ENCODE data around the gene FAM222B. TPM values are rescaled to one million over a fixed set of nuclear protein-coding genes. Genes with fewer than 3 reads are reported as not detected.
A peak's percentile ranks its signal among the peaks of the same experiment; 100 is the strongest.

The FAM222B gene
- total and polyA plus RNA-seq, 2 donors (not counting 1 experiment from before 2014, with no cell fraction given) = 10.8 to 23.1 TPM

DNA sequence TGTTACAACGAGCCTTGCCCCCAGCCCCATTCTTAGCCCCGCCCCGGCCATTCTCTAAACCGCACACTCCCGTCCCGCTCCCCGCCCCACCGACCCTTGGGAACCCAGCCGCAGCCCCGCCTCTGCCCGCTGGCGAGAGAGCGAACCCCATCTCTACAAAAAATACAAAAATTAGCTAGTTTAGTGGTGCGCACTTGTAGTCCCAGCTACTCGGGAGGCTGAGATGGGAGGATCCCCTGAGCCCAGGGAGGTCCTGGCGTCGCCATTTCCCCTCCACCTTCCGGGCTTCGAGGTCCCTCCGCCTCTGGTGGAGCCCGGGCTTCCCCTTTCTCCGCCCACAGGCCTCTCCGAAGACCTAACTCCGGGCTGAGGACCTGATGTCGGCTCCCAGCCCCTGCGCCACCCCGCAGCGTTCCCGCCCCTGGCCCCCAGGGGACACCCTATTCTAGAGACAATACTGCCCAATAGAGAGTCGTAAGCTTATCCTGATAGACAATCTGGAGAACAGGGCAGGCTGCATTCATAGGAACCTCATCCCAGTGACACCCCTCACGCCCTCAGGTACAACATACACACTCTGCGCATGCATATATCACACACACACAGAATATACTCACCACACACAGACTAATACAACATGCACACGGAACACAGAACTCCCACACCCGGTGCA is 130.4 kb downstream of the FAM222B start:
- intact Hi-C loops (cut with micrococcal nuclease) = loop anchor here (10.0 kb wide), 2 partner anchors 137 to 433 kb away; partner anchors contain the start of genes ALDOC and PIGS
- H3K27me3 Mint-ChIP-seq = no peaks in the 10 kb centered on the region
- Histone ChIP-seq H3K4me1 (ENCODE audit: control insufficient read depth in 2 of 2, insufficient read depth in 2 of 2, low read length in 2 of 2) (peaks cover 16 to 25% of the 10 kb centered on the region in 2 donors), H3K36me3 (replicated peaks in 1 of 2; ENCODE audit: control extremely low read depth in 1 of 2, control insufficient read depth in 1 of 2, extremely low read depth in 1 of 2, insufficient read depth in 2 of 2, low read length in 1 of 2) (no peaks in the 10 kb centered on the region), H3K9ac (ENCODE audit: low read length) (peak overlapping the region; percentile 74), H3K27ac (ENCODE audit: low read length in 2 of 2) (peak overlapping the region; percentile 69 to 79), H3K9me3 (ENCODE audit: control extremely low read depth in 1 of 3, control insufficient read depth in 2 of 3, insufficient read depth in 1 of 3, low read length in 2 of 3) (no peaks in the 10 kb centered on the region), H3K27me3 (replicated peaks in 1 of 4; ENCODE audit: control extremely low read depth in 1 of 4, control insufficient read depth in 3 of 4, insufficient read depth in 4 of 4, low read length in 3 of 4) (peaks cover 0 to 6% (median 2%) of the 10 kb centered on the region in 4 experiments), H3K4me2 (replicated peaks; ENCODE audit: low read depth, low read length, poor library complexity, severe bottlenecking) (peak overlapping the region; percentile 93), H4K20me1 (ENCODE audit: control insufficient read depth, insufficient read depth, low read length, poor library complexity, severe bottlenecking) (no peaks in the 10 kb centered on the region), H2AFZ (ENCODE audit: insufficient read depth, low read depth, low read length, poor library complexity, severe bottlenecking) (peak overlapping the region; percentile 96), H3K79me2 (ENCODE audit: control insufficient read depth, insufficient read depth, low read length) (no peaks in the 10 kb centered on the region), H3K4me3 (ENCODE audit: control extremely low read depth in 1 of 5, extremely low read depth in 1 of 5, insufficient read depth in 1 of 5, low read depth in 2 of 5, low read length in 4 of 5) (peak overlapping the region; percentile 52 to 88 (median 73))
- H3K4me1 Mint-ChIP-seq = peaks cover 19% of the 10 kb centered on the region
- no peak for TF ChIP-seq EZH2 (IDR thresholded peaks at IDR 0.05; ENCODE audit: borderline replicate concordance, insufficient read depth, low read depth, low read length, poor library complexity, severe bottlenecking)
- TF ChIP-seq, protein P1, sequence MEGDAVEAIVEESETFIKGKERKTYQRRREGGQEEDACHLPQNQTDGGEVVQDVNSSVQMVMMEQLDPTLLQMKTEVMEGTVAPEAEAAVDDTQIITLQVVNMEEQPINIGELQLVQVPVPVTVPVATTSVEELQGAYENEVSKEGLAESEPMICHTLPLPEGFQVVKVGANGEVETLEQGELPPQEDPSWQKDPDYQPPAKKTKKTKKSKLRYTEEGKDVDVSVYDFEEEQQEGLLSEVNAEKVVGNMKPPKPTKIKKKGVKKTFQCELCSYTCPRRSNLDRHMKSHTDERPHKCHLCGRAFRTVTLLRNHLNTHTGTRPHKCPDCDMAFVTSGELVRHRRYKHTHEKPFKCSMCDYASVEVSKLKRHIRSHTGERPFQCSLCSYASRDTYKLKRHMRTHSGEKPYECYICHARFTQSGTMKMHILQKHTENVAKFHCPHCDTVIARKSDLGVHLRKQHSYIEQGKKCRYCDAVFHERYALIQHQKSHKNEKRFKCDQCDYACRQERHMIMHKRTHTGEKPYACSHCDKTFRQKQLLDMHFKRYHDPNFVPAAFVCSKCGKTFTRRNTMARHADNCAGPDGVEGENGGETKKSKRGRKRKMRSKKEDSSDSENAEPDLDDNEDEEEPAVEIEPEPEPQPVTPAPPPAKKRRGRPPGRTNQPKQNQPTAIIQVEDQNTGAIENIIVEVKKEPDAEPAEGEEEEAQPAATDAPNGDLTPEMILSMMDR (IDR thresholded peaks at IDR 0.05) = no peak
- H3K4me3 Mint-ChIP-seq = peak overlapping the region; percentile 96
- DNase-seq = peak; percentile 83
- H3K27ac Mint-ChIP-seq = peak overlapping the region; percentile 93
- ChIA-PET CTCF (interaction anchor here (1.2 to 3.2 kb wide), 7 partner anchors 7 to 405 kb away, joined by 3 to 31 read pairs (median 5); partner anchors contain the start of genes RPL23A and TLCD1), POLR2A (interaction anchor here (0.6 to 2.8 kb wide), 9 partner anchors 8 to 240 kb away, joined by 3 to 38 read pairs (median 6); partner anchors contain the start of genes BLTP2, NEK8, PHF12 and RPL23A)
- WGBS (ENCODE audit: insufficient coverage) = 7% methylated on average over 33 of the region's 34 CpGs
- ATAC-seq (ENCODE audit: low read depth) = peak; percentile 50
- no peaks in the 10 kb centered on the region for H3K9me3 Mint-ChIP-seq (ENCODE audit: insufficient read depth)

GRCh38 chr17:28711723-28712031 is 130.9 kb downstream of the FAM222B start, which contains the start of gene PROCA1:
Gene PROCA1 (minus strand): TSS chr17:28711888. CDS start chr17:28711660, 228 bp downstream.
- TF ChIP-seq EZH2 (IDR thresholded peaks at IDR 0.05; ENCODE audit: borderline replicate concordance, insufficient read depth, low read depth, low read length, poor library complexity, severe bottlenecking) = no peak
- TF ChIP-seq, protein P1 (IDR thresholded peaks at IDR 0.05) = no peak
- peak within 1 kb of the TSS; percentile 69 to 79 for H3K27ac ChIP-seq (ENCODE audit: low read length in 2 of 2)
- no peak for DNase-seq
- H3K4me3 ChIP-seq (ENCODE audit: control extremely low read depth in 1 of 5, extremely low read depth in 1 of 5, insufficient read depth in 1 of 5, low read depth in 2 of 5, low read length in 4 of 5) = peak within 1 kb of the TSS; percentile 54 to 88 (median 73)
- no peaks in the 10 kb centered on the region for H3K79me2 ChIP-seq (ENCODE audit: control insufficient read depth, insufficient read depth, low read length)
- H3K9ac ChIP-seq (ENCODE audit: low read length) = peak within 1 kb of the TSS; percentile 74
- CTCF ChIA-PET = interaction anchor here (0.6 to 3.2 kb wide), 6 partner anchors 8 to 190 kb away, joined by 3 to 31 read pairs (median 6); partner anchors contain the start of genes RPL23A and TLCD1
- H3K4me1 ChIP-seq (ENCODE audit: control insufficient read depth in 2 of 2, insufficient read depth in 2 of 2, low read length in 2 of 2) = peaks cover 11 to 20% of the 10 kb centered on the region in 2 donors
- Mint-ChIP-seq H3K4me3 (peak within 1 kb of the TSS; percentile 96), H3K4me1 (peaks cover 19% of the 10 kb centered on the region), H3K27ac (peak within 1 kb of the TSS; percentile 93), H3K9me3 (ENCODE audit: insufficient read depth) (no peaks in the 10 kb centered on the region), H3K27me3 (no peaks in the 10 kb centered on the region)
- ATAC-seq (ENCODE audit: low read depth) = peak; percentile 26
- H2AFZ ChIP-seq (ENCODE audit: insufficient read depth, low read depth, low read length, poor library complexity, severe bottlenecking) = peak within 1 kb of the TSS; percentile 96
- POLR2A ChIA-PET = interaction anchor here (0.6 to 2.8 kb wide), 12 partner anchors 9 to 240 kb away, joined by 3 to 38 read pairs (median 4); partner anchors contain the start of genes BLTP2, NEK8, PHF12 and RPL23A
- 0% methylated on average over 20 of the region's 20 CpGs for WGBS (ENCODE audit: insufficient coverage)
- no peaks in the 10 kb centered on the region for H3K36me3 ChIP-seq (replicated peaks in 1 of 2; ENCODE audit: control extremely low read depth in 1 of 2, control insufficient read depth in 1 of 2, extremely low read depth in 1 of 2, insufficient read depth in 2 of 2, low read length in 1 of 2)
- no peaks in the 10 kb centered on the region for H3K9me3 ChIP-seq (ENCODE audit: control extremely low read depth in 1 of 3, control insufficient read depth in 2 of 3, insufficient read depth in 1 of 3, low read length in 2 of 3)
- peaks cover 0 to 2% (median 0%) of the 10 kb centered on the region in 4 experiments for H3K27me3 ChIP-seq (replicated peaks in 1 of 4; ENCODE audit: control extremely low read depth in 1 of 4, control insufficient read depth in 3 of 4, insufficient read depth in 4 of 4, low read length in 3 of 4)
- H3K4me2 ChIP-seq (replicated peaks; ENCODE audit: low read depth, low read length, poor library complexity, severe bottlenecking) = peak within 1 kb of the TSS; percentile 93
- H4K20me1 ChIP-seq (ENCODE audit: control insufficient read depth, insufficient read depth, low read length, poor library complexity, severe bottlenecking) = no peaks in the 10 kb centered on the region
- intact Hi-C loops (cut with micrococcal nuclease) = loop anchor here (1.0 to 10.0 kb wide), 5 partner anchors 8 to 433 kb away; partner anchors contain the start of genes ALDOC, BLTP2, PIGS and RPL23A
